ENCODE measurements around the gene KNG1. TPM values are rescaled to one million over a fixed set of nuclear protein-coding genes. Genes with fewer than 3 reads are reported as not detected.
A peak's percentile ranks its signal among the peaks of the same experiment; 100 is the strongest.

KNG1 gene
- total RNA-seq, 1 donor from 2014 or later = not detected

DNA sequence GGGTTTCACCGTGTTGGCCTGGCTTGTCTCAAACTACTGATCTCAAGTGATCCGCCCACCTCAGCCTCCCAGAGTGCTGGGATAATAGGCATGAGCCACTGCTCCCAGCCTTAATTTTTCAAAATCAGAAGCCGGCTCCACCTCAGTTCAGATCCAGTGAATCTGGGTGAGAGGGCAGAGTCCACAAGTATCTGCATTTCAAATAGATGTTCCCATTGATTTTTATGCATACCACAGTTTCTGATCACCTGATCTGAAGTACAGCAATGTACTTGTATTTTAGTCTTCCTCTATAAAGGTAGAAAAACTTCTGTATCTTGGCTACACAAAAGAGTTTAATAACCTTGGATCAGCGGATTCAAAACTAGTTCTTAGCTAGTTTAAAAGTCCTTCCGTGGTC lies 62.0 kb downstream of the KNG1 start:
- DNase-seq (ENCODE audit: low spot score) = no peak

DNA sequence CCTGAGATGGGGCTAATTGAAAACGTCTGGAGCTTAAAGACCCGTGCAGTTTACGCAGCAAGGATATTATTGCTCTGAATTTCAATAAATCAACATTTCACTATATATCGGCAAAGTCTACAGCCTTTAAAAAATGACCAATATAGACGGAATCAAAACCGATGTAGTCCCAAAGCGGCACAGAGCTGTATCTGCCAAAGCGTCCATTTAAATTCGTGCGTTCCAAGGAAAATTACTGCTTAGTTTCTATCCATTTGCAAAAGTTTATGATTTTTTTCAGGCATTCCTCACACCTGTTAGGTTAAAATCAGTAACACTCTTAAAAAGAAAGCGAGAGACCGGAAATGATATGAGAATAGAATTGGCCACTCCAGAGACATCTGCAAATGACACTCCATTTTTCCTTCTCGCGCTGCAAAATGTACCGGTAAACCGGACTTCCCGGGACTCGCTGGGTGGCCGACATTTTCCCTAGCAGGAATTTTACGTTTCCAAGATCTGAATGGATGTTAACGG lies 65.4 kb downstream of the KNG1 start:
- no peak for DNase-seq (ENCODE audit: low spot score)

GRCh38 chr3:186783058-186783730 lies 66.0 kb downstream of the KNG1 start, which contains the start of gene EIF4A2:
Gene EIF4A2 (plus strand): TSS chr3:186783577. CDS start chr3:186783611, 34 bp downstream.
- DNase-seq (ENCODE audit: low spot score) = peak; percentile 93

DNA sequence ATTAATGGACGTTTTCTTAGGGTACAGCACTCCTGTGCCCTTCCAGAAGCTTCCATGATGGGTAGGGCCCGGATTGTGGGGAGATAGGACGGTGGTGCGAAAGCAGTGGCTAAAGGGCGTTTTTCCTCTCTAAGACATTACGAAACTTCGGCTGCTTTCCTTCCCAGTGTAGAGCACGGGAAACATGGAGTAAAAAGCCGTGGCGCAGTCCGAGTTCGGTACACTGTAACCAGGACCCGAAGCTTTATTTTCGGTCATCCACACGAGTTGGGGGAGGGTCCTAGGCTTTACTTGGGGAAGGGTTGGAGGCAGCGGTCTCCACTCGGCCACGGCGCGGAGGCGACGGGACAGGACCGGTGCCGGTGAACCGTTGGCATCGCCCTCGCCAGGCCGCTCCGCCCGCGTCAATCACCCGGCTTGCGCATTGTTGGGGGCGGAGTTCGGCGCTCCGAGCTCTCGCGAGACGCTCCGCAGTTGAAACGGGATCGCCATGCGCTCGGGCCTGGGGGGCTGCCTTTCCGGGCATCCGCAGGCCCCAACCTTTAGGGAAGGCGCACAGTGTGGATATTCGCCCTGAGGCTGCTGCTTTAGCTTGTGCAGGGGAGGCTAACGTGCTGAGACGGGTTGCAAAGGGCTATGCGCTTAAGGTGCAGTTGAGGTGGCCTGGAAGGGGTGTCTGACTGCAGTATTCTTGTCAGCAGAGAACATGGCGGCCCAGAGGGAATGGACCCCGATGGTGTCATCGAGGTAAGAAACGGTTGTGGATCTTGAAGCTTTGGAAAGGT lies 66.8 kb downstream of the KNG1 start:
- peak; percentile 91 for DNase-seq (ENCODE audit: low spot score)

- no peak for DNase-seq (ENCODE audit: low spot score)
Measured at GRCh38 chr3:186784820-186785494, 67.8 kb downstream of the KNG1 start.

DNA sequence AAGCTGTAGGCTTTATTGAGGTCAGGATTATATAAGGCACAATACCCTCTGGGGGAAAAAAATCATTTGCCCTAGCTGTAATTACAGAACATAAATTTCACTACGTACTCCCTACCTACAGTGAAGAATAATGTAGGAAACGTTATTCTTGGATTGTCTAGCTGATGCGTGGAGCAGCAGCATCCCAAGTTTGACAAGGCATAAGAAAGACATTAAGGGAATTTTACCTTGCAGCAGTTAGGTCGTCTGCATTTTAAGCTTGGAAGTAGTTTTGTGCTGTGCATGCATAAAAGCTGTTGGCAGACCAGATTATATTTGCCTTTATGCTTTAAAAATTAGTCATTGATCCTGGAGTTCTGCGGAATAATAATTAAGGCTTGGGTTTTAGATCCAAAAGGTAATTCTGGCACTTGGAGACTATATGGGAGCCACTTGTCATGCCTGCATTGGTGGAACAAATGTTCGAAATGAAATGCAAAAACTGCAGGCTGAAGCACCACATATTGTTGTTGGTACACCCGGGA lies 68.4 kb downstream of the KNG1 start:
- no peak for DNase-seq (ENCODE audit: low spot score)

- DNase-seq (ENCODE audit: low spot score) = no peak
Measured at GRCh38 chr3:186786922-186787321, 69.8 kb downstream of the KNG1 start.

DNA sequence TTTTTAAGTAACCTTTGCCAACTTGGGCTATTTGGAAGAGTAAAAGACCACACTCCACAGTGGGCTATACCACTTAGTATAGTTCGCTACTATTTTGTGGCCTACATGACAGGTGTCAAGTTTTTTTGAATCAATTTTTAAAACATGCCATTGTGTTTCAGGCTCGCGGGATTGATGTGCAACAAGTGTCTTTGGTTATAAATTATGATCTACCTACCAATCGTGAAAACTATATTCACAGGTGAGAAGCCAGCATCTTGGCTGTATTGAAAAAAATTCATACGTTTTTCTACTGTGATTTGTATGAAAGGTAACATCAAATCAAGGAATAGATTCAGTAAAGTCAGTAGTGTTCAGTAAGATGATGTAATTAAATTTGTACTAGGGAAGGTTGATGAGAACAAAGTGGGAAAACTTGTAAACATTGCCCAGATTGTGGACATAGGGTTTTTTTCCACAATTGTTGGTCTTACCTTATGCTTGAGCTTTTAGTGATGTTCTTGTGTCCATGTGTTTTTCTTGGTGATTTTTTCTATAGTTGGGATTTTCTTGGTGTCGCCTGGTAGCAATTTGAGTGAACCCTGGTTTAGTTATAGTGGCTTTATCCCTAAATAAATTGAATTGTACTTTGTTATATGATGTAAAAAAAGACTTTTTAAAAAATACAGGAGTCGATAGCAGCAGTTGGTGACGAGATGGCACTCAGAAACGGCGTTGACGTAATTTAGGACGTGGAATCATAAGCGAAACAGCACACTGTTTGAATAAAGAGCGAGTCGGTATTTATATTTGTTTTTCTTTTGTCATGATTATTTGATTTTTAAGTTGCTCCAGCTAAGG lies 70.7 kb downstream of the KNG1 start:
- DNase-seq (ENCODE audit: low spot score) = no peak

DNA sequence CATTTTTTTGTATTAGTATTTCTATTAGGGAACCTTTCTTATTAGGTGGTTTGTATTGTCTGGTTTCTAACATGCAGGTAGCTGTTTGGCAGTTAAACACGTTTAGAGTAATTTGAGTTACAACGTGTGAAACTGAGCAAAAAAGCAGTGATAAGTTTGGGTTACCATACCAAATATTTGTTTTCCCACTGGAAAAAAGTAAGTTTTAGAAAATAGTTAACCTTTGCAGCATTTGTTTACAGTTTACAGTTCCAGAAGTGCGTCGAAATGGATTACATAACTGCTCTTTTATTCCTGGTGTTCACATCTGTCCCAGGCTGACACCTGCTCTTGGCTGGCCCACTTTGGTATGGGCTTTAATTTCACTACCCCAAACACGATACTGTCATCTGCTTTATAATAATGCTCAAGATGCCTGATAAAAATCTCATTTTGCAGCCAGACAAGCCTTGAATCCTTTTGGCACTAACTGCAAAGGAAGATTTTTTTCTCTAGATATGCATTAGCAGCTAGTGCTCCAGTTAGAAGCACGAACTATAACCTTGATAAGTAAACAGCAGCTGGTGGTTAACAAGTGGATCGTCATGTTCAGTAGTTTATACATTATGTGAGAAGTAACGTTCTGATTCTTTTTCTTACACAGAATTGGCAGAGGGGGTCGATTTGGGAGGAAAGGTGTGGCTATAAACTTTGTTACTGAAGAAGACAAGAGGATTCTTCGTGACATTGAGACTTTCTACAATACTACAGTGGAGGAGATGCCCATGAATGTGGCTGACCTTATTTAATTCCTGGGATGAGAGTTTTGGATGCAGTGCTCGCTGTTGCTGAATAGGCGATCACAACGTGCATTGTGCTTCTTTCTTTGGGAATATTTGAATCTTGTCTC lies 71.6 kb downstream of the KNG1 start:
- DNase-seq (ENCODE audit: low spot score) = no peak

GRCh38 chr3:186789554-186790260 lies 72.5 kb downstream of the KNG1 start:
- DNase-seq (ENCODE audit: low spot score) = no peak

DNA sequence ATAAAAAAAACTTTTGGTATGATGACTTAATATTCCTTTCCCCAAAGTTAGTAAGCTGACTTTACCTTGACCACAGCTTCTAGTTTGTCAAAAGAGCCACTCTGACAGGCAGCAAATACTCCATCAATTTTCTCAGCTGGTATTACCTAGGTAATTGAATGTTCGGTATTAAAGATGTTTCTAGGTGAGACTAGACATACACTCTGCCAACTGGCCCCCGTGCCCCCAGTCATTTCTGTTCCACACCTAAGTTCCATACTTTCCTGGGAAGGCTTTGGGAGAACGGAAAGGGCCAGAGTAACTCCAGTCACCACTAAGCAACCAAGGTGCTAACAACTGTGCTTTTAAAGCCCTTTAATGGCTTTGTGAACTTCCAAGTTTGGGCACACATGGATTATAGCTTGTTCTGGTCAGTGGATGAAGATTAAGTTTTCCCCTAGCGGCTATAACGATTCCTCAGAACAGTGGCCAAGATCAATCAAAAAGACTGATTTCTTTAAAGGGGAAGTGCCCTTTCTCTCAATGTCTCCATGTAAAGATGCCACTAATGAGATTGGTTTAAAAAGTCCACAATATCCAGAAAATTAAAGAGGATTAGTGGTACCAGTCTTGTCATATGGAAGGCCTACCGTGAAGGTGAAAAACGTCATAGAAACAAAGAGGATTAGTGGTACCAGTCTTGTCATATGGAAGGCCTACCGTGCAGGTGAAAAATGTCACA lies 73.3 kb downstream of the KNG1 start:
- no peak for DNase-seq (ENCODE audit: low spot score)

Other genes starting within 250 kb of the KNG1 start
- gene CRYGS, start 173.0 kb upstream of the KNG1 start, total RNA-seq = 3.4 TPM
- 12.0 TPM for gene TBCCD1, start 150.0 kb upstream of the KNG1 start, total RNA-seq
- gene DNAJB11, start 146.6 kb upstream of the KNG1 start, total RNA-seq = 30.0 TPM
- not detected for gene AHSG, start 104.3 kb upstream of the KNG1 start, total RNA-seq
- not detected for gene FETUB, start 77.0 kb upstream of the KNG1 start, total RNA-seq
- gene HRG, start 51.3 kb upstream of the KNG1 start, total RNA-seq = not detected
- gene EIF4A2, start 66.2 kb downstream of the KNG1 start, total RNA-seq = 343 TPM
- gene RFC4, start 89.1 kb downstream of the KNG1 start, total RNA-seq = 9.8 TPM
- gene ADIPOQ, start 125.4 kb downstream of the KNG1 start, total RNA-seq = 0.60 TPM
- gene ST6GAL1, start 213.2 kb downstream of the KNG1 start, total RNA-seq = 46.0 TPM

All from ureter (tissue), 1 donor.